Posterior vena cava (tissue), 2 donors: ENCODE data around the gene LHPP. TPM values are rescaled to one million over a fixed set of nuclear protein-coding genes. Genes with fewer than 3 reads are reported as not detected.

ENCODE experiments used
- DNase-seq: peaks from one replicate; pipeline ENCODE4 v3.0.0-alpha.2; 2020; ENCODE audit warnings: low spot score
- intact Hi-C, 2 donors: fragments of 100-400 bp; cut with DNase I; formaldehyde crosslinking; loops; one replicate each; pipeline versions ENCODE4 v1.14.1 to v1.14.2; 2022 to 2023
- total RNA-seq, 2 donors: library from RNA; stranded (reverse); fragmentation: NEBNext Ultra II Directional; extraction: Animal tissue kit (Norgen Biotek cat#: 25700); gene quantifications; one replicate each; pipeline ENCODE4 v1.2.1, GENCODE V29; 2021
- donor health status: DM: yes; HTN: yes; CAD: no.
- donor health status: DM: yes; HTN: yes; CAD: no.

LHPP gene
- total RNA-seq, 2 donors from 2014 or later: 11.9 to 13.0 TPM

DNA sequence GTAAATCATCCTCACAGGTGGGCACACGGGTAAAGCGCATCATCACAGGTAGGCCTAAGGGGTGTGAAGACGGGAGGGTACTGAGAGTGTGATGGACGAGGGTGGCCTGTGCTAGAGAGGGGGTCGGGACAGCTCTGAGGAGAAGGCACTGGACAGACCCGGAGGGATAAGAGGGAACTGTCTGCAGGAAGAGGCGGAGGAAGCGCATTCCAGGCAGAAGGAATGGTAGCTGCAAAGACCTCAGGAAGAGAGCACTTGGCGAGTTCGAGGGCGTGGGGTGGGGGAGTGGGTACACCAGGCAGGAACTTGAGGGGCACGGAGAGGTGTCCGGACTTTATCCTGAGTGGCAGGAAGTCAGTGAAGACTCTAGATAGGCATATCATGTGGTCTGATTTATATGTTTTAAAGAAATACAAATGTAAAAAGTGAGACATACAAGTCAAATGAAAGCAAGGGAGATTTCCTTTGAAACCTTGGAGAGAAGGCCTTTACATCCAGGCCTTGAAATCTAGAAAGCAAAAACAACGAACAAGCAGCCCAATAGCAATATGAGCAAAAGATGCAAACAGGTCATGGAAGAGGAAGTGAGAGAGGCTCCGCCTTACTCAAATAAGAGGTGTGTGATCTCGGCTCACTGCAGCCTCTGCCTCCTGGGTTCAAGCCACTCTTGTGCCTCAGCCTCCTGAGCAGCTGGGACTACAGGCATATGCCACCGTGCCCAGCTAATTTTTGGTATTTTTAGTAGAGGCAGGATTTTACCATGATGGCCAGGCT lies 3.6 kb downstream of the LHPP start:
- intact Hi-C loops: no loop called here
- DNase-seq: no peak

DNA sequence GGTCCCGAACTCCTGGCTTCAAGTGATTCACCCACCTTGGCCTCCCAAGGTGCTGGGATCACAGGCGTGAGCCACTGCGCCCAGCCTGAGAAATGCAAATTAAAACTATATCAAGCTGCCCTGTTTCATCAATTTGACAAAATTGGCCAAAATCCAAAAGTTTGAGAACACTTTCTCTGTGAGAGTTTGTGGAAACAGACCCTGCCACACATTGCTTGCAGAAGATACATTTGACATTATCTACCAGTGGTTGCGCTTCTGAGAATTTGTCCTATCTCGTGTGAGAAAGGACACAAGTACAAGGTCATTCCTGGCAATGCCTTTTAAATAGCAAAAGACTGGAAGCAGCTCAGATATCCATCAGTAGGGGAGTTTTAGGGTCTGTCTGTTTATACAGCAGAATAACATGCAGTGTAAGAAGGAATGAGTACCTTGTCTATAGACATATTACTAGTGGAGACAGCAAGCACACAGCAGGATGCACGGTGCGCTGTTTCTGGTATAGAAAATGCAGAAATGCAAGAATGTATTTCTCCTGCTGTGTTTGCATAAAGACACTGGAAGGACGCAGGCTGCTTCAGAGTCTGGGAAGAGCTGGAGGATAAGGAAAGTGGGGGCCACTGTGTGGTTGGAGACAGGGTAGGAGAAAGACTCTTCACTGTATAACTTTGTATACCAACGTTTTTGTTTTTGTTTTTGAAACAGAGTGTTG lies 4.3 kb downstream of the LHPP start:
- DNase-seq: no peak
- intact Hi-C loops: no loop called here

DNA sequence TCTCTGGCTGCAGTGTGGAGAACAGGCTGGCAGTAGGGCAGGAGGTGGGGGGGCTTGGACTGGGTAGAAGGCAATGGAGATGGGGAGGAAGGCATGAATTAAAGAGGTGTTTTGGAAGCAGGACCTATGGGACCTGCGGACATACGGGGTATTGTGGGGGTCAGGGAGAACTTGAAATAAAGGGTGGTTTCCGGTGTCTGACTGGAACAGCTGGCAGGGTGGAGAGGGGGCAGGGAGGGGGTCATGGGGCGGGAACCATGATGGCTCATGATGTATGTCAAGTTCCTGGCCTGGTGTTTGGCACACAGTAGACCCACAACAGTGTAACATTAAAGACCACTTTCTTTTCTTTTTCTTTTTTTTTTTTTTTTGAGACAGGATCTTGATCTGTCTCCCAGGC lies 5.5 kb downstream of the LHPP start:
- DNase-seq: no peak
- intact Hi-C loops: no loop called here

DNA sequence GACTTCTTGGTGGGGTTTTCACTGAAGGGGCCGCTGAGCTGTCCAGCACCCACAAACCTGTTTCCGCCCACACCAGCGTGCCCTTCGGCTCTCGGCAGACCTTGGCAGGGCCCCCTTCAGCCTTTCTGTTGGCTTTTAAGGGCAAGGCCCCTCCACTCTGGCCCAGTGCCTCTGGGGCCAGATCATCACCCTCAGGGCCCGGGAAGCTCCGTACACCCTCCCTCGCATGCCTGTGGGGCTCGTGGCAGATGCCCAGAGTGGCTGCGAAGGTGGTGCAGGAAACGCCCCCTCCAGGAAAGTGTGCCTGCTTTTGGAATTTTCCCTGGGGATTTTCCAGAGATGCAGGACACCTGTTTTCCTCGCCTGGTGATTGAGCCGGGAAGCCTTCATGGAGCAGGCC lies 7.0 kb downstream of the LHPP start:
- no peak for DNase-seq
- intact Hi-C loops: no loop called here

DNA sequence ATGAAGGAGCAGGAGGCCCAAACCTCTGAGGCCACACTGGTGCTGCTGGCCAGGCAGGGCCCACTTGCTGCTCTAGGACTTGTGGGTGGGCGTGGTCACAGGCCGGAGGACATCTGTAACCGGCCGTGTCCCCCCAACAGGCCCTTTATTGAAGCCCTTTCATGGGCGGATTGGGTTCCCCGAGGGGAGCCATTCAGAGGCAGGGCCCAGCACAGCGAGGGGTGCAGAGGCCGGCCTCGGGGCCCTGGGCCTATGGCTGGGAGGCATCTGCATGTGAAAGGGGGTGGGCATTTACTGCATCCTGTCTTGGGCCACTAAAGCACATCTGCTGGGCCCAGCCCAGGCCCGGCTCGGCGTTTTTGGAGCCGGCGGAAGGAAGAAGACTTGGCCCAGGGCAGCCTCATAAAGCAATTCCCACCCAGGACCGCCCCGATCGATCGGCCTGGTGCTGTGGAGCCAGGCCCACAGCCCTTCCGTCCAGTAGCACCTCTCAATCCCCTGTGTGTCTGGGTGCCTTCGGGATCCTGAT lies 8.4 kb downstream of the LHPP start:
- peak; percentile 74 for DNase-seq
- intact Hi-C loops: no loop called here

DNA sequence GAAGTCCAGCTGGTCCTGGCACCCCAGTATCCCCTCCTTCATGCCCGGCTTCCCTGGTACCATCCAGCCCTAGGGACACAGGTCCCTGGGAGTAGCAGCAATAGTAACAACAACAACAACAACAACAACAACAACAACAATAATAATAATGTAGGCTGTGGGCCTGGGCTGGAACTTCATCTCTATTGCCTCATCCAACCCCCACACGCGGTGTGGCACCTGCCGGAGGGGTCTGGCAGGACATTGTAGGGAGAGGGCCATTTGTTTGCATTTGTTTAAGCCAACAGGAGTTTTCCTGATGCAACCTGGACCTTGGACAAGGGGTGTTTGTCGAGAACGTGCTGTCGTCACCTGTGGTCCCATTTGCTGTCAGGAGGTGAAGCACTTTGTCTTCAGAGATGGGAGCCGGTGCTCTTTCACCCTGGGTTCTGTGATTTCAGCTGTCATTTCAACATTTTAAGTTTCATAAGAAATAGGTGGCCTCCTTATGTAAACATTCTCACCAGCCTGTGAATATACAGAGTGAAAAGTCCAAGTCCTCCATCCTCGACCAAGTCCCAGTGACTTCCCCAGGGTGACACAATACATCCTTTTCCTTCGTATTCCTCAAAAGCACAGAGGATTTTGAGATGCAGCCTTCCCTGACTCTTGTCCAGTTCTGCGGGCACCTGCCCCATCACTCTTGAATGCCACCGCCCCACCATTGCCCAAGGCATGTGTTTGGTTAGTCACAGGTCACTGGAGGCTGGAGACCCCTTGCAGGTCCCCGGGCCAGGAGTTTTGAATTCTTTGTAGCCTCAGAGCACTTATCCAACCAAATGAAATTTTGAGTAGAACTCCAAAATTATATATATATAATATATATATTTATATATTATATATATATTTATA lies 9.2 kb downstream of the LHPP start:
- no peak for DNase-seq
- intact Hi-C loops: no loop called here

DNA sequence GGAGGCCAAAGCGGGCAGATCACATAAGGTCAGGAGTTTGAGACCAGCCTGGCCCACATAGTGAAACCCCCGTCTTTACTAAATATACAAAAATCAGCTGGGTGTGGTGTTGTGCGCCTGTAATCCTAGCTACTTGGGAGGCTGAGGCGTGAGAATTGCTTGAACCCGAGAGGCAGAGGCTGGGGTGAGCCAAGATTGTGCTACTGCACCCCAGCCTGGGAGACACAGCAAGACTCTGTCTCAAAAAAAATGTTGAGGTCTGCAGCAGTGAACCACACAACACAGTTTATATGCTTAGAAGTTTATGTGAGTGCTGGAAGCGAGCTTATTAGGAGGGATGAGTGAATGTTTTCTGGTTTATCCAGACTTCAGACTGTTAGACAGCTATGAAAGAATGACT lies 10.4 kb downstream of the LHPP start:
- no peak for DNase-seq
- intact Hi-C loops: no loop called here

DNA sequence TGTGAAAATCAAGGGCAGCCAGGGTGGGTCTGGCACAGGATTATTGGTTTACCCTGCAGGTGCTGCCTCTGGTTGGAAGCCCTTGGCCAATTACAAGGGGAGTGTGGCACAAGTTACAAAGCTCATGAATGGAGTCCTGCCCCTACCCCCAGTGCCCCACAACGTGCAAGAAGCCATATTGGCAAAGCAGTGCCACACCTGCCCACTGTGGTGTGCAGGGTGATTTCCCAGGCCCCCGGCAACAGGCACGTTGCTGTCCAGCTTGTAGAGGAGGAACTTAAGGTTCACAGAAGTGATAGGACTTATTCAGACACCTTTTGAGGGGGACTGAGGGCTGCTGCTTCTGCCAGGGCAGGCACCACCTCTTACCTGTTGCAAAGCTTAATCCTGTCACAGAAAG lies 11.4 kb downstream of the LHPP start:
- no peak for DNase-seq
- intact Hi-C loops: no loop called here

DNA sequence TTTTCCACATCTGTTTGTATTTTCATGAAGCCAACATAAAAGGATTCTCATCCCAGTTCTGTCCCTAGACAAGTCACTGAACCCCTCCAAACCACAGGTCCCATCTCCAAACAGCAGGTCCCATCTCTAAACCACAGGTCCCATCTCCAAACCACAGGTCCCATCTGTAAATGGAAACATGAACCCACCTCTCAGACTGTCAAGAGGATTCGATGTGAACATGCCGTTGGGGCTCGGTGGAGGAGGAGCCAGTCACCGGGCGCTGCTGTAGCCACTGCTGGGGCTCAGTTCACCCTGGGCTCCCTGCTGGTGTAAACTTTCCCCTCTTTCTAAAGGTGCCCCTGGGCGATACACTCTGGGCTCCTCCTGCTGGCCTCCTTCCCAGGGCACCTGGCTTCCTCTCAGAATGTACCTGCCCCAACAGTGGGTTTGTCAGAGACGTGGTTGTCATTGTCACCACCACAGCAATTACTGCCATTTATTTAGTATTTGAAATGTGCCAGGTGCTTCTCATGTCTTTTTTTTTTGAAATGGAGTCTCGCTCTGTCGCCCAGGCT lies 13.0 kb downstream of the LHPP start:
- DNase-seq: no peak
- intact Hi-C loops: no loop called here

DNA sequence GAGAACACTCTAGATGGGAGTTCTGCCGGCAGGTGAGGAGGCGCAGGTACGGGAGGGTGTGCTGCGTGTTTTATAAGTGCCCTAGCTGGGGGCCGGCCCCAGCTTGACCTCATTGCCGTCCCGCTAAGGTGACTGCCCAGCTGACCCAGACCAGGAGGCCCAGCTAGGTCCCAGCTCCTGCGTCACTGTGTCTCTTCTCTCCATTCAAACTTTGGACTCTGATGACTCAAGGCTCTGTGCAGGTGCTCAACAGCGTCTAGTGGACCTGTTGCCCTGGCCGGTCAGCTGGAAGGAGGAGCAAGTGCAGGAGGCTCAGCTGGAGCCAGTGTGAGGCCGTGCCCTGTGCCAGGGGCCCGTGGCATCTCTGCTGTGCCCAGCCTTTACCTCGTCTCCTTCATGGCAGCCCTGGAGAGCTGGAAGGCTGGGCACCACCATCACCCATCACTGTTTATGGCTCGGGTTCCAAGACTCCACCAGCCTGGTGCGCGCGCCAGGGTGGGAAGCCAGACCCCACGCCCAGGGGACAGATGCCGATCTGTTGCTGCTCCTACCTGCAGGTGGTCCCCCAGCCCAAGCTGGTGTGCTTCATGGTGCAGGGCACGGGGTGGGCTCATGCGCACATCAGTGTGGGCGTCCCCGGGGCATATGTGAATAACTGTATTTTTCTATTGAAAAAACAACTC lies 14.6 kb downstream of the LHPP start:
- no peak for DNase-seq
- intact Hi-C loops: no loop called here

DNA sequence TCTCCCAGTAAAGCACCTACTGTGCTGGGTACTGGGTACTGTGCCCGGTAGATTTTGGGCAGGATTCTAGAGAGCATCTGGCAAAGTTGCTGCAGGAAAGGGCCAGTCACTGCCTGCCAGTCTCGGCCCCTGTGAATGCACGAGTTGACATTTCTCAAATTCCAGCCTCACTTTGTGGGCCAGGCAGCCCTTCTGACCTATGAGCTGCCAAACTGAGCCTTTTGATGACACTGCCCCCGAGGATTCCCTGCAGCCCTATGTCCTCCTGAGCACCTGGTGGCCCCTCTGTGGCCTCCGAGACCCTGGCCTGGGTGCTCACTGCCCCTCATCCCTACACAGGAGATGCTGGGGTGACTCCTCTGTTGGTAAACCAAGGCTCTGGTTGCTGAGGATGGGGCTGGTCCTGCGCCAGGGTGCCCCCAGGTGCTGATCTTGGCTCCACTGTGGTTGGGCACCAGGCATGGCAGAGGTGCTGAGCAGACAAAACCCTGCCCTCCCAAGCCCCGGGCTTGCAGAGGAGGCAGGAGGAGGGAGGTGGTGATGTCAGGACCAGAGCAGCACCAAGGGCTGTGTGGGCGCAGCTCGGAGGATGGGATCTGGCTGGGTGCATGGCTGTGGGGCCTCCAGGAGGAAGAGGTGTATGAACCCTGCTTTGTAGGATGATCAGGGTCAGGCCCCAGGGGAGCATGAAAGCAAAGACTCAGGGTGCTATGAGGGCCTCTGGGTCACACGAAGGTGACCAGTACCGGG lies 16.2 kb downstream of the LHPP start:
- no peak for DNase-seq

DNA sequence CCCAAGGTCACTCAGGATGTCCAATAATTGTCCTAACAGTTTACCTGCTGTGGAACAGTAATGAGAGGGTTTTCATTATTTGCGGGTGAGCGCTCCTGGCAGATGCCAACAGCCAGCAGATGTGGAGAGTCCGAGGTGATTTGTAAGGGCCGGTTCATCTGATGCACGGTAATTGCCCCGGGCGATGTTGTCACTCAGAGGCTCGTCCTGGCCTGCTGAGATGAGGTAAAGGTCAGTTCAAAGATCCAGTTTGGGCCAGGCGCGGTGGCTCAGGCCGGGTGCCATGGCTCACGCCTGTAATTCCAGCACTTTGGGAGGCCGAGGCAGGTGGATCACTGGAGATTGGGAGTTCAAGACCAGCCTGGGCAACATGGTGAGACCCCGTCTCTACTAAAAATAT lies 16.9 kb downstream of the LHPP start:
- DNase-seq: no peak
- intact Hi-C loops: no loop called here

More for the DNA sequence above, 16.2 kb downstream of the LHPP start:
- intact Hi-C loops: no loop called here

DNA sequence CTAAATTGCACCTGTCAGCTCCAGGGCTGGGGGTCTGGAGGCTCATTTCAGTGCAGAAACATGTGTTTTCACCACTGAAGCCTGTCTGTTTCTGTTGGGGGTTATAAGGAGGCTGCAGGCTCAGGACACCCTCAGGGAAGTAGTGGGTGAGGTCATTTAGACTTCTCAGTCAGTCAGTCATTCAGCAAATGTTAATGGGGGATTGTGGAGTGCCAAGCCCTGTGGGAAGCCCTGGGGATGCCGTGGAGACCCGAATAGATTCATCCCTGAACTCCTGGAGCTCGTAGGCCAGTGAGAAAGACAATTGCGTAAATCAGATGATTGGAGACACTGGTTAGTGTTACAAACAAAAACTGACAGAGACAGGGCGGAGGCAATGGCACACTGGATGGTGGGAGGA lies 19.2 kb downstream of the LHPP start:
- intact Hi-C loops: no loop called here
- DNase-seq: no peak

DNA sequence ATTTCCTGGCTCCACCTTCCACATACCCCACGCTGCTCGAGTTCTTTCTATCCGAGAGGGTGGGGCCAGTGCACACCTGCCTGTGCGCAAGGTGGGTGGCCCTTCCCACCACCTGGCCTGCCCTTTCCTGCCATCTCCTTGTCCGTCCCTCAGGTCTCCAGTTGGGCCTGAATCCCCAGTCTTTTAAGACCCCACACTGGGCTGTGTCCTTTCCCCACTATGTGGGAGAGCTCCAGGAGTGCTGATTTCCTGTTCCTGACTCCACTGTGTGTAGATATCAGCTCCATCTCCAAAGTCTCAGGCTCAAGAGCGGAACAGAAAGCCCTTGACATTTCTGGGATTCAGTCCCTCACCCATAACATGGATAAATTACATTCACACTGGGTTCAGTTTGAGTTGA lies 20.1 kb downstream of the LHPP start:
- intact Hi-C loops: no loop called here
- DNase-seq: no peak

DNA sequence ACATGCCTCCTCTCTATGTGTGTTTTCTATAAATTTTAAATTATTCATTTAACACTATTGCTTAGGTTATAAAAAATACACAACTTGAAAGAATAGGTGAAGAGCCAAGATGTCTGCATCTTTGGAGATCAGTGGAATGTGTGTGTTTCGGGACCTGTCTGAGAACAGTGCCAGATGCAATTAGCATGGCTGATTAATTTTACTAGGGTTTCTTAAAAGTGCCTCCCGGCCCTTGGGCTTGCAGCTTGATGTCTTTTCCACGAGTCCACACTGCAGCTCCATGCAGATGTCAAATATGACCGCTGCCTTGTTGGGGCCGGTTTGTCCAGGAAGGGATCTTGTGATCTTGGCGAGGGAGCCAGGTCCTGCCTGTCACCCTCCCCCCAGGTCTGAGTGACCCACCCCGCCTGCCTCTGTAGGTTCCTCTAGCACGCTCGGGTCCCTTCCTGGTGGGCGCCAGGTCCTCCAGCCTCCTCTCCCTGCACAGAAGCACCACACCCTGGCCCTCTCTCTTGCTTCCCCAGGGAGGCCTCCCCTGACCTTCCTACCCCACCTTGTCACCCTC lies 20.7 kb downstream of the LHPP start:
- DNase-seq: peak; percentile 58
- intact Hi-C loops: no loop called here

DNA sequence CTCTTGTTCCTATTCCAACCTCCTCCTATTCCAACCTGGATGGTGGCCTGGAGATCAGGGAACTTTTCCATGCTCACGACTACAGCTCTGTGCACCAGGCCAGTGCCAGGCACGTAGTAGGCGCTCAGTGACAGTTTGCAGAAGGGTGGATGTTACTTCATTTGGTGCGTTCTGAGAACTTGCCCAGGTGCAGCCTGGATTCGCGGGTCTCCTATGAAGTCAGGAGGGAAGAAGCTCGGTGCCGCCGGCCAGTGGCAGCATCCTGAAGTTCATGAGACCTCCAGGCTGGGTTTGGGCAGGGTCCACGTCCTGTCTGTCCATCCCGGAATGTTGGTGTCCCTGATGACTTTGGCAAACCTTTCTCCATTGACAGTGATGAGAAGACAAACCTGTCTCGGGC lies 21.3 kb downstream of the LHPP start:
- intact Hi-C loops: no loop called here

DNA sequence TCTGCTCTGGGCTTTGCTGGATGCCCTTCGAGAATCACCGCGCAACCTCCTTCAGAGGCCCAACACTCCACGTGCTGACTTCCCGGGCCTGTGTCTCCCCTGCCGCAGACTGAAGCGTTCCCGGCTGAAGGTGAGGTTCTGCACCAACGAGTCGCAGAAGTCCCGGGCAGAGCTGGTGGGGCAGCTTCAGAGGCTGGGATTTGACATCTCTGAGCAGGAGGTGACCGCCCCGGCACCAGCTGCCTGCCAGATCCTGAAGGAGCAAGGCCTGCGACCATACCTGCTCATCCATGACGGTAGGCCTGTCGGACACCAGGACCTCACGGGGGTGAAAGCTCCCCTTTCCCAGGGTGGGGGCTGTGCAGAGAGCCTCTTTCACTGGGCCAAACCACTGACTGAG lies 22.4 kb downstream of the LHPP start:
- intact Hi-C loops: no loop called here
- peak; percentile 74 for DNase-seq

More for the DNA sequence above, 21.3 kb downstream of the LHPP start:
- peak; percentile 58 for DNase-seq

DNA sequence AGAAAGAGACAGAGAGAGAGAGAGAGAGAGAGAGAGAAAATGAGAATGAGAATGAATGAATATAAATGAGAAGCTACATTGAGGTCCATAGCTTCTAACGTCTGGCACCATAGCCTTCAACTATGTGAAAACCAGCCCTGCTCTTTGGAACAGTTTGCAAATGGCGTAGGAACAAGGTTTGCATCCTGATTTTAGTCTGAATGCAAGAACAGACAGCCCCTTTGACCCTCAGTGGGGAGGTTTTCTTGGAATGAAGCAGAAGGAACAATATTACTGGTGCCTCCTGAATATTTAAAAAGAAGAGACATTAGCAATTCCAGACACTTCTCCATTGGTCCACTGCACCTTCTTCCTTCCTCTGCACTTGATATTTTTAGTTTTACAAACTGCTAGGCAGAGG lies 23.0 kb downstream of the LHPP start:
- intact Hi-C loops: no loop called here
- no peak for DNase-seq
